ENCODE results near the gene MTA1. TPM values are rescaled to one million over a fixed set of nuclear protein-coding genes. Genes with fewer than 3 reads are reported as not detected.

MTA1 gene
- total RNA-seq, 1 donor from 2014 or later, result 118 TPM

GRCh38 chr14:105478398-105479251, 59.0 kb downstream of the MTA1 start:
- TF ChIP-seq, protein P1, sequence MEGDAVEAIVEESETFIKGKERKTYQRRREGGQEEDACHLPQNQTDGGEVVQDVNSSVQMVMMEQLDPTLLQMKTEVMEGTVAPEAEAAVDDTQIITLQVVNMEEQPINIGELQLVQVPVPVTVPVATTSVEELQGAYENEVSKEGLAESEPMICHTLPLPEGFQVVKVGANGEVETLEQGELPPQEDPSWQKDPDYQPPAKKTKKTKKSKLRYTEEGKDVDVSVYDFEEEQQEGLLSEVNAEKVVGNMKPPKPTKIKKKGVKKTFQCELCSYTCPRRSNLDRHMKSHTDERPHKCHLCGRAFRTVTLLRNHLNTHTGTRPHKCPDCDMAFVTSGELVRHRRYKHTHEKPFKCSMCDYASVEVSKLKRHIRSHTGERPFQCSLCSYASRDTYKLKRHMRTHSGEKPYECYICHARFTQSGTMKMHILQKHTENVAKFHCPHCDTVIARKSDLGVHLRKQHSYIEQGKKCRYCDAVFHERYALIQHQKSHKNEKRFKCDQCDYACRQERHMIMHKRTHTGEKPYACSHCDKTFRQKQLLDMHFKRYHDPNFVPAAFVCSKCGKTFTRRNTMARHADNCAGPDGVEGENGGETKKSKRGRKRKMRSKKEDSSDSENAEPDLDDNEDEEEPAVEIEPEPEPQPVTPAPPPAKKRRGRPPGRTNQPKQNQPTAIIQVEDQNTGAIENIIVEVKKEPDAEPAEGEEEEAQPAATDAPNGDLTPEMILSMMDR (IDR thresholded peaks at IDR 0.05), result no peak
- Histone ChIP-seq H3K4me3 (no peak overlapping the region), H3K4me1 (peaks cover 25 to 50% of the 10 kb centered on the region in 2 donors), H3K9me3 (no peaks in the 10 kb centered on the region), H3K27me3 (no peaks in the 10 kb centered on the region), H3K27ac (peak overlapping the region; percentile 17 to 23), H3K36me3 (peaks cover 17 to 19% of the 10 kb centered on the region in 2 donors)
- intact Hi-C loops (cut with DNase I), result loop anchor here (10.0 kb wide), 1 partner anchor 234 kb away; the partner anchor contains the start of gene BTBD6
- no peak for DNase-seq (ENCODE audit: low spot score in 2 of 2)

DNA sequence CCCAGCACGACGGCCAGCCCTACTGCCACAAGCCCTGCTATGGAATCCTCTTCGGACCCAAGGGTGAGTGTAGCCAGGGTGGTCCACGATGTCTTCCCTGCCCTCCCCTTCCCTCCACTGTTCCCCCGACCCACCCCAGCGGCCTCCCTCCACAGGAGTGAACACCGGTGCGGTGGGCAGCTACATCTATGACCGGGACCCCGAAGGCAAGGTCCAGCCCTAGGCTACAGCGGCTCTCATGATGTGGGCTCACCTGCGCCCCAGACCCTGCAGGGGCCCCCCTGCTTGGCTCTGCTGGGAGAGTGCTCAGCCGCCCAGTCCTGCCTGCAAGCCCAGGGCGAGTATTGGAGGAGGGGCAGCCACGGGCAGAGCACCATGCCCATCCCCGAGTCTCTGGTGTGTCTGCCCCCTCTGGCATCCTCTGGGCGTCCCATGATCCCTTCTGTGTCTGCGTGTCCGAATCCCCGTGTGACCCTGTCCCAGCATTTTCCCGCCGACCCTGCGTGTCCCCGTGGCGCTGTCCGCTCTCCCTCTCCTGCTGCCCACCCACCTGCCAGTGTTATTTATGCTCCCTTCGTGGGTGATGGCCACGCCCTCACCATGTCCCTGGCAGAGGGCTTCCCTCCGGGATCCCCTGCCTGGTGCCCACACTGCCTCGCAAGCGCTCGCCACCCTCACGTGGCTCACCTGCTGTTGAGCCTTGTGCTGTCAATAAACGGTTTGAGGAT, 60.0 kb downstream of the MTA1 start:
- peak overlapping the region; percentile 89 to 99 for H3K27ac ChIP-seq
- intact Hi-C loops (cut with DNase I), result loop anchor here (2.0 to 10.0 kb wide), 5 partner anchors 61 to 795 kb away; partner anchors contain the start of genes BTBD6, CDCA4, INF2 and MTA1
- TF ChIP-seq, protein P1 (IDR thresholded peaks at IDR 0.05), result no peak

DNA sequence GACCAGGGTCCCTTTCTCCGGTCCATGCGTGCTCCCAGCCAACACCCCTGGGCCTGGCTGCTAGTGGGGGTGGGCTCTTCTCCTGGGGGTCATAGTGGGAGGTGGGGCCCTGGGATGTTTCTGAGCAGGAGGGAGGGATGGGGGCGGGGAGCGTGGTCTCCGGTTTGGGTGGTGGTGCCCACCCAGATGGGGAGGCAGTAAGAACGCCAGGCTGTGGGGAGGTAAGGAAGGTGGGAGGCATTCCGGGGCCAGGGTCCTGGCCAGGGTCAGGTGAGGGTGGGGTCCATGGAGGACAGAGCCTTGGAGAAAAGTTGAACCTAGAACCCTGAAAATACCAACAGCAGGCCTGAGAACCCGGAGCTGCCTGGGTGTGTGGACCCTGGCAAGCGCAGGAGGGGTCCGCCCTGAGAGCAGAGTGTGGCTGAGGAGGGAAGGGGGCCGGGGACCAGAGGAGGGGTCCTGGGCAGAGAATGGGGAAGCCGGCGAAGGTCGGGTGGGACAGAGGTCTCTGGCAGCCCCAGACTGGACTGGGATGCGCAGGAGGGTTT, 60.6 kb downstream of the MTA1 start:
- Histone ChIP-seq H3K4me1 (peaks cover 29 to 62% of the 10 kb centered on the region in 2 donors), H3K27ac (peak overlapping the region; percentile 89 to 99)
- TF ChIP-seq, protein P1 (IDR thresholded peaks at IDR 0.05), result no peak

More for the DNA sequence above, 60.0 kb downstream of the MTA1 start:
- no peak overlapping the region for H3K4me3 ChIP-seq
- no peak for DNase-seq (ENCODE audit: low spot score in 2 of 2)
- peaks cover 17 to 19% of the 10 kb centered on the region in 2 donors for H3K36me3 ChIP-seq
- H3K27me3 ChIP-seq, result no peaks in the 10 kb centered on the region
- H3K9me3 ChIP-seq, result no peaks in the 10 kb centered on the region
- peaks cover 29 to 55% of the 10 kb centered on the region in 2 donors for H3K4me1 ChIP-seq

DNA sequence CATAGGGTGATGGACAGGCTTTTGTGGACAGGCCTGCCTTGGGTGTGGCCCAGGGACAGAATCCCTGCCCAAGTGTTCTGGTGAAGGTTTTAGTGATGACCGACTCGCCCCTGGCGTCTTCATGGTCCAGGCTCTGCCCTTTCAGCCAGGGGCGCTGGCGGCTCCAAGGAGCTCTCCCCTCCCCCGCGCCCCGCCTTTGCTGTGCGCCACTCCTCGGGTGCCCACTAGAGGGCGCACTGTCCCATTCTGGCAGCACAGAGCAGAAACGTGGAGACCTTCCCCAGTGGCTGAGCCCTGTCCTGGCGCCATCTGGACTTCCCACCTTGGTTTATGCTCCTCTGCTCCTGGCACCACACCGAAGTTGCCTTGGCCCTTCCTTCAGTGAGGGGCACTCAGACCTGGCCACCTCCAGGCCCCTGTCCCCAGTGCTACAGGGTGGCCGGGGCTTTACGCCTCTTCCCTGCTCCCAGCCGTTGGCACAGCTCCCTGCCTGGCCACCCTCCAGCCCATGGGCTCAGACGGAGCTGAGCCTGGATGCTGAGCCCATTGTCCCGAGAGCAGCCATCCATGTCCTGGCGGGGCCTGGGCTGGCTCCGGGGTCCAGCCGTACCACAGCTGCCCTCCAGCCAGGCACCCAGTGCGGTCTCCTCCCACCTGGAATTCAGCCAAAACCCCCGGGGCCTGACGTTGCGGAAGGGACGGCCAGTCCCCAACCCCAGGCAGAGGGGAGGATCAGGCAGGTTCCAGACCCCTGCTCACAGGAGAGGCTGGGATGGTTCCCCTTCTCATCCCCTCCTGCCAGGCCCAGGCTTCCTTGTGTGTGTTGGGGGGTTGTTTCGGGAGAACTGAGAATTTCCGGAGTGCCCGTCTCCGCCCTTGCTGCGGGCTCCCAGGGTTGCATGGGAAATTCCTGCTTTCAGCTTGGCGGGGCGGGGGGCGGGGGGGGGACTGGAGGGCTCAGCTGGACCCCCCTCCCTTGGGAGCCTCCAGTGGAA, 61.5 kb downstream of the MTA1 start:
- peak overlapping the region; percentile 55 to 58 for H3K4me3 ChIP-seq
- TF ChIP-seq, protein P1 (IDR thresholded peaks at IDR 0.05), result peak; percentile 98 to 99 (median 99)
- intact Hi-C loops (cut with DNase I), result loop anchor here (1.0 to 10.0 kb wide), 5 partner anchors 9 to 796 kb away; partner anchors contain the start of genes CDCA4, INF2 and MTA1
- DNase-seq (ENCODE audit: low spot score in 2 of 2), result peak; percentile 74 to 97
- peak overlapping the region; percentile 89 to 99 for H3K27ac ChIP-seq
- no peaks in the 10 kb centered on the region for H3K9me3 ChIP-seq
- peaks cover 17 to 19% of the 10 kb centered on the region in 2 donors for H3K36me3 ChIP-seq
- peaks cover 32 to 65% of the 10 kb centered on the region in 2 donors for H3K4me1 ChIP-seq
- H3K27me3 ChIP-seq, result no peaks in the 10 kb centered on the region

More for the DNA sequence above, 60.6 kb downstream of the MTA1 start:
- Histone ChIP-seq H3K9me3 (no peaks in the 10 kb centered on the region), H3K36me3 (peaks cover 17 to 19% of the 10 kb centered on the region in 2 donors), H3K27me3 (no peaks in the 10 kb centered on the region), H3K4me3 (peak overlapping the region in 1 of 2 donors; percentile 58)
- no peak for DNase-seq (ENCODE audit: low spot score in 2 of 2)
- intact Hi-C loops (cut with DNase I), result loop anchor here (2.0 to 10.0 kb wide), 4 partner anchors 61 to 795 kb away; partner anchors contain the start of genes CDCA4, INF2 and MTA1
